HL-60 (cell line): ENCODE results near the gene DENND6B.

Experiments used
- DNase-seq, 2 experiments: peaks; one replicate each; pipeline ENCODE4 v3.0.0-alpha.2; 2010 to 2020; ENCODE audit warnings: low read depth in 1 of 2, low spot score in 1 of 2
- H3K27ac ChIP-seq: fragments of 250-450 bp; sonication (Bioruptor Pico); replicated peaks from 2 replicates; pipeline ENCODE4 v1.5.1; 2020; ENCODE audit warnings: mild to moderate bottlenecking, moderate library complexity
- H3K27me3 ChIP-seq: fragments of 250-450 bp; sonication (Bioruptor Pico); 2 replicates; pipeline ENCODE4 v1.5.1; 2021; ENCODE audit warnings: mild to moderate bottlenecking, moderate library complexity; ENCODE audit not compliant: insufficient read depth, poor library complexity, severe bottlenecking
- H3K4me3 ChIP-seq: replicated peaks from 2 replicates; pipeline ENCODE4 v1.5.1; 2011; ENCODE audit warnings: mild to moderate bottlenecking, control low read depth, low read length; ENCODE audit not compliant: insufficient read depth
- GABPA ChIP-seq: IDR thresholded peaks from 2 replicates; pipeline ENCODE4 v1.6.1; 2012; ENCODE audit warnings: low read depth
- POLR2AphosphoS5 ChIP-seq: IDR thresholded peaks from 2 replicates; pipeline ENCODE4 v1.6.1; 2012; ENCODE audit warnings: low read depth
- SPI1 ChIP-seq: IDR thresholded peaks from 2 replicates; pipeline ENCODE4 v1.6.1; 2012; ENCODE audit warnings: low read depth, mild to moderate bottlenecking, borderline replicate concordance
- TF ChIP-seq, protein P1 (sequence below): IDR thresholded peaks from one replicate; pipeline ENCODE4 v1.5.1; 2011; ENCODE audit warnings: low read length, control low read depth, inconsistent platforms; ENCODE audit not compliant: insufficient read depth
- TF ChIP-seq, protein P2 (sequence below): IDR thresholded peaks from 2 replicates; pipeline ENCODE4 v1.6.1; 2012; ENCODE audit warnings: low read depth; ENCODE audit not compliant: insufficient replicate concordance

DENND6B gene

DNA sequence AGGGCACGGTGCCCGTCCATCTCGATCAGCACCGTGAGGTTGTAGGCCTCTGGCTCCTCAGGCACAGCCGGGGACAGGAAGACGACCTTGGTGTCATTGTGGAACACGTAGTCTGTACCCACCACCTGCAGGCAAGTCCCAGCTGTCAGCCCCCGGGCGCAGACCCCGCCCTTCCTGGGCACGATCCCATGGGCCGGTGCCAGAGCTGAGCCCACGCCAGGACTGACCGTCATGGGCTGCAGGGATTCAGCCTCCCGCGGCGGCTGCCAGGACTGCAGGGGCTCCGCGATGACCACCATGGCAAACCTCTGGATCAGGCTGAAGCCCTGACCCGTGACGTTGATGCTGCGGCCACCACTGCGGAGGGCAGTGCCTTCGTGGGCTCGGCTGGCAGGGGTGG, 44.9 kb downstream of the DENND6B start:
- Histone ChIP-seq H3K4me3 (no peak overlapping the region), H3K27ac (no peak overlapping the region), H3K27me3 (no peaks in the 10 kb centered on the region)
- DNase-seq, result no peak
- TF ChIP-seq GABPA (no peak), POLR2AphosphoS5 (no peak), SPI1 (no peak)
- TF ChIP-seq, protein P1, sequence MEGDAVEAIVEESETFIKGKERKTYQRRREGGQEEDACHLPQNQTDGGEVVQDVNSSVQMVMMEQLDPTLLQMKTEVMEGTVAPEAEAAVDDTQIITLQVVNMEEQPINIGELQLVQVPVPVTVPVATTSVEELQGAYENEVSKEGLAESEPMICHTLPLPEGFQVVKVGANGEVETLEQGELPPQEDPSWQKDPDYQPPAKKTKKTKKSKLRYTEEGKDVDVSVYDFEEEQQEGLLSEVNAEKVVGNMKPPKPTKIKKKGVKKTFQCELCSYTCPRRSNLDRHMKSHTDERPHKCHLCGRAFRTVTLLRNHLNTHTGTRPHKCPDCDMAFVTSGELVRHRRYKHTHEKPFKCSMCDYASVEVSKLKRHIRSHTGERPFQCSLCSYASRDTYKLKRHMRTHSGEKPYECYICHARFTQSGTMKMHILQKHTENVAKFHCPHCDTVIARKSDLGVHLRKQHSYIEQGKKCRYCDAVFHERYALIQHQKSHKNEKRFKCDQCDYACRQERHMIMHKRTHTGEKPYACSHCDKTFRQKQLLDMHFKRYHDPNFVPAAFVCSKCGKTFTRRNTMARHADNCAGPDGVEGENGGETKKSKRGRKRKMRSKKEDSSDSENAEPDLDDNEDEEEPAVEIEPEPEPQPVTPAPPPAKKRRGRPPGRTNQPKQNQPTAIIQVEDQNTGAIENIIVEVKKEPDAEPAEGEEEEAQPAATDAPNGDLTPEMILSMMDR, result no peak
- TF ChIP-seq, protein P2, sequence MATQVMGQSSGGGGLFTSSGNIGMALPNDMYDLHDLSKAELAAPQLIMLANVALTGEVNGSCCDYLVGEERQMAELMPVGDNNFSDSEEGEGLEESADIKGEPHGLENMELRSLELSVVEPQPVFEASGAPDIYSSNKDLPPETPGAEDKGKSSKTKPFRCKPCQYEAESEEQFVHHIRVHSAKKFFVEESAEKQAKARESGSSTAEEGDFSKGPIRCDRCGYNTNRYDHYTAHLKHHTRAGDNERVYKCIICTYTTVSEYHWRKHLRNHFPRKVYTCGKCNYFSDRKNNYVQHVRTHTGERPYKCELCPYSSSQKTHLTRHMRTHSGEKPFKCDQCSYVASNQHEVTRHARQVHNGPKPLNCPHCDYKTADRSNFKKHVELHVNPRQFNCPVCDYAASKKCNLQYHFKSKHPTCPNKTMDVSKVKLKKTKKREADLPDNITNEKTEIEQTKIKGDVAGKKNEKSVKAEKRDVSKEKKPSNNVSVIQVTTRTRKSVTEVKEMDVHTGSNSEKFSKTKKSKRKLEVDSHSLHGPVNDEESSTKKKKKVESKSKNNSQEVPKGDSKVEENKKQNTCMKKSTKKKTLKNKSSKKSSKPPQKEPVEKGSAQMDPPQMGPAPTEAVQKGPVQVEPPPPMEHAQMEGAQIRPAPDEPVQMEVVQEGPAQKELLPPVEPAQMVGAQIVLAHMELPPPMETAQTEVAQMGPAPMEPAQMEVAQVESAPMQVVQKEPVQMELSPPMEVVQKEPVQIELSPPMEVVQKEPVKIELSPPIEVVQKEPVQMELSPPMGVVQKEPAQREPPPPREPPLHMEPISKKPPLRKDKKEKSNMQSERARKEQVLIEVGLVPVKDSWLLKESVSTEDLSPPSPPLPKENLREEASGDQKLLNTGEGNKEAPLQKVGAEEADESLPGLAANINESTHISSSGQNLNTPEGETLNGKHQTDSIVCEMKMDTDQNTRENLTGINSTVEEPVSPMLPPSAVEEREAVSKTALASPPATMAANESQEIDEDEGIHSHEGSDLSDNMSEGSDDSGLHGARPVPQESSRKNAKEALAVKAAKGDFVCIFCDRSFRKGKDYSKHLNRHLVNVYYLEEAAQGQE, result no peak

DNA sequence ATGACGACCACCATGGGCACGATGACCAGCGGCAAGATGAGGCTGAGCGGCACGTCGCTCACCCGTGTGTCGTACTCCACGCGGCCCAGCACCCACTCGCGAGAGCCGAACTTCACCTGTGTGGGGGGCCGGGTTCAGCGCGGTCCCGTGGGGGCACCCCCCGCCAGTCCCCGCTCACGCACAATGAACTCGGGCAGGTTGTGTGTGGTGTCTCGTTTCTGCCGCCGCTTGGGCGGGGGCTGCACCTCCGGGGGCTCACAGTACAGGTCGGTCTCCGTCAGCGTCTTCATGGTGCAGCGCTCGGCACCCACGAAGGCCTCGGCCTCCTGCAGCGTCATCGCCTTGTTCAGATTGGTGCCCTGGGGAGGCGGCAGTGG, 45.4 kb downstream of the DENND6B start:
- no peak for DNase-seq
- H3K27ac ChIP-seq, result no peak overlapping the region
- H3K4me3 ChIP-seq, result no peak overlapping the region
- TF ChIP-seq, protein P1, result no peak
- no peak for TF ChIP-seq SPI1
- TF ChIP-seq GABPA, result no peak
- TF ChIP-seq POLR2AphosphoS5, result no peak
- H3K27me3 ChIP-seq, result no peaks in the 10 kb centered on the region

DNA sequence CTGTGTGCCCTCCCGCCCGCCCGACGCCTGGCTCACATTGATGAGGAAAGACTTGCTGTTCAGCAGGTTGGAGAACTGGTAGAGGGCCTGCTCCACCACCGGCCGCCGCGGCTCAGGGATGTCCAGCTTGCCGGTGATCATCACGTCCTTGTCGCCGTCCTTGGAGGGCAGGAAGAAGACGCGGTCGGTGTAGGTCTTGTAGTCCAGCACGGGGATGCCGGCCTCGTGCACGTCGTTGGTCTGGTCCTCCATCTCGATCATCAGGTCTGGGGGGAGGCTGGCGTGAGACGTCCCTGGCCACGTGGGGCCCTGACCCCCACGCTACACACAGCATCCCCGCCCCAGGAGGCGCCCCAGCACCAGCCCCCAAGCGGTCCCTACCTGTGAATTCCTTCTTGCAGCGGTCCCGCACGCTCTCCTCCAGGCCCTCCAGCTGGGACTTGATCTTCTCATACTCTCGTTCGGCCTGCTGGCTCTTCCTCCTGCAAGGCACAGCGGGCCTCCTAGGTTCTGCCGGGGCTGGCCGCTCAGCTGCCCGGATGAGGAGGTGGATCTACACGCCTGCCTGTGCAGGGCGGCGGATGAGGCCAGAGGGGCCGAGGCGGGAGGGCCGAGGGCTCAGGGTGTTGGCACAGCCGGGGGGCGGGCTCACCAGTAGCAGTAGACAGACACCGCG, 46.0 kb downstream of the DENND6B start:
- Histone ChIP-seq H3K27ac (no peak overlapping the region), H3K4me3 (no peak overlapping the region), H3K27me3 (no peaks in the 10 kb centered on the region)
- DNase-seq, result no peak
- TF ChIP-seq, protein P1, result no peak
- no peak for TF ChIP-seq POLR2AphosphoS5
- TF ChIP-seq, protein P2, result no peak
- no peak for TF ChIP-seq GABPA
- no peak for TF ChIP-seq SPI1
